Large intestine (tissue), 3 donors: ENCODE results near the gene MAPK7. TPM values are rescaled to one million over a fixed set of nuclear protein-coding genes. Genes with fewer than 3 reads are reported as not detected.

Experiments used
- DNase-seq, 2 donors: peaks; one replicate each; pipeline versions ENCODE4 v3.0.0 to v3.0.0-alpha.2; 2013
- H3K27ac ChIP-seq: one replicate; pipeline ENCODE4 v1.5.1; 2013; ENCODE audit warnings: low read length
- H3K27me3 ChIP-seq: 2 replicates; pipeline ENCODE4 v1.6.1; 2013; ENCODE audit warnings: low read length; ENCODE audit not compliant: control insufficient read depth, insufficient read depth
- H3K36me3 ChIP-seq: 2 replicates; pipeline ENCODE4 v1.6.1; 2013; ENCODE audit warnings: low read length; ENCODE audit not compliant: control insufficient read depth, insufficient read depth
- H3K4me1 ChIP-seq: one replicate; pipeline ENCODE4 v1.6.1; 2013; ENCODE audit warnings: low read length; ENCODE audit not compliant: control insufficient read depth, insufficient read depth
- H3K4me3 ChIP-seq: one replicate; pipeline ENCODE4 v1.5.1; 2013; ENCODE audit warnings: low read length
- H3K9me3 ChIP-seq: one replicate; pipeline ENCODE4 v1.6.1; 2013; ENCODE audit warnings: mild to moderate bottlenecking, low read depth, low read length, moderate library complexity; ENCODE audit not compliant: control insufficient read depth
- WGBS: methylation state at CpG from one replicate; pipeline ENCODE4 v1.1.5; 2013; ENCODE audit warnings: low lambda C conversion rate; ENCODE audit not compliant: insufficient coverage; 5-methylcytosine and 5-hydroxymethylcytosine counted together
- polyA plus RNA-seq: library from polyadenylated mRNA; unstranded; fragments of 120-200 nt; gene quantifications from one replicate; pipeline ENCODE4 v1.2.1, GENCODE V29; 2013

MAPK7 gene
- polyA plus RNA-seq, 1 donor = 20.4 TPM

- H3K27me3 ChIP-seq = no peaks in the 10 kb centered on the region
- H3K4me1 ChIP-seq = peaks cover 66% of the 10 kb centered on the region
- H3K27ac ChIP-seq = peak overlapping the region; percentile 39
Observed at GRCh38 chr17:19342611-19343255, 35.6 kb upstream of the MAPK7 start.

GRCh38 chr17:19343256-19343630 lies 35.1 kb upstream of the MAPK7 start:
- Histone ChIP-seq H3K4me1 (peaks cover 66% of the 10 kb centered on the region), H3K36me3 (no peaks in the 10 kb centered on the region), H3K4me3 (no peak overlapping the region), H3K9me3 (peaks cover 7% of the 10 kb centered on the region), H3K27ac (no peak overlapping the region), H3K27me3 (no peaks in the 10 kb centered on the region)
- DNase-seq = no peak
- no CpG with 5 or more reads among the region's 7 CpGs for WGBS

More at GRCh38 chr17:19342611-19343255, 35.6 kb upstream of the MAPK7 start:
- Histone ChIP-seq H3K36me3 (no peaks in the 10 kb centered on the region), H3K4me3 (no peak overlapping the region), H3K9me3 (peaks cover 7% of the 10 kb centered on the region)
- DNase-seq = no peak
- no CpG with 5 or more reads among the region's 7 CpGs for WGBS

GRCh38 chr17:19343671-19344151 lies 34.6 kb upstream of the MAPK7 start:
- no peak for DNase-seq
- Histone ChIP-seq H3K27ac (no peak overlapping the region), H3K36me3 (no peaks in the 10 kb centered on the region), H3K4me3 (no peak overlapping the region), H3K9me3 (peaks cover 7% of the 10 kb centered on the region), H3K27me3 (no peaks in the 10 kb centered on the region), H3K4me1 (peaks cover 64% of the 10 kb centered on the region)
- WGBS = no CpG with 5 or more reads among the region's 13 CpGs

- DNase-seq = peak in 1 of 2 donors; percentile 1
- no peaks in the 10 kb centered on the region for H3K36me3 ChIP-seq
- H3K27me3 ChIP-seq = no peaks in the 10 kb centered on the region
- peaks cover 62% of the 10 kb centered on the region for H3K4me1 ChIP-seq
- no peak overlapping the region for H3K4me3 ChIP-seq
- no peak overlapping the region for H3K27ac ChIP-seq
- no CpG with 5 or more reads among the region's 40 CpGs for WGBS
- H3K9me3 ChIP-seq = peaks cover 7% of the 10 kb centered on the region
Observed at GRCh38 chr17:19344311-19345066, 33.8 kb upstream of the MAPK7 start.

GRCh38 chr17:19345067-19345460 lies 33.2 kb upstream of the MAPK7 start:
- no CpG with 5 or more reads among the region's 7 CpGs for WGBS
- Histone ChIP-seq H3K36me3 (no peaks in the 10 kb centered on the region), H3K4me1 (peaks cover 62% of the 10 kb centered on the region)

GRCh38 chr17:19345486-19346350 lies 32.6 kb upstream of the MAPK7 start:
- H3K9me3 ChIP-seq = peaks cover 7% of the 10 kb centered on the region
- peak overlapping the region; percentile 60 for H3K27ac ChIP-seq
- no CpG with 5 or more reads among the region's 13 CpGs for WGBS
- H3K4me3 ChIP-seq = no peak overlapping the region
- H3K27me3 ChIP-seq = no peaks in the 10 kb centered on the region
- H3K4me1 ChIP-seq = peaks cover 62% of the 10 kb centered on the region
- H3K36me3 ChIP-seq = no peaks in the 10 kb centered on the region
- DNase-seq = peak in 1 of 2 donors; percentile 61

More at GRCh38 chr17:19345067-19345460, 33.2 kb upstream of the MAPK7 start:
- Histone ChIP-seq H3K9me3 (peaks cover 7% of the 10 kb centered on the region), H3K27me3 (no peaks in the 10 kb centered on the region), H3K27ac (no peak overlapping the region), H3K4me3 (no peak overlapping the region)
- DNase-seq = no peak

GRCh38 chr17:19346351-19347255 lies 31.7 kb upstream of the MAPK7 start:
- Histone ChIP-seq H3K27ac (peak overlapping the region; percentile 60), H3K9me3 (peaks cover 7% of the 10 kb centered on the region), H3K4me1 (peaks cover 61% of the 10 kb centered on the region), H3K36me3 (no peaks in the 10 kb centered on the region), H3K27me3 (no peaks in the 10 kb centered on the region), H3K4me3 (no peak overlapping the region)
- WGBS = 83% methylated on average over 4 of the region's 19 CpGs
- peak in 1 of 2 donors; percentile 74 for DNase-seq

- no peaks in the 10 kb centered on the region for H3K36me3 ChIP-seq
- H3K27ac ChIP-seq = peak overlapping the region; percentile 60
- peaks cover 7% of the 10 kb centered on the region for H3K9me3 ChIP-seq
- WGBS = no CpG with 5 or more reads among the region's 13 CpGs
- H3K4me1 ChIP-seq = peaks cover 53% of the 10 kb centered on the region
- H3K4me3 ChIP-seq = no peak overlapping the region
- no peaks in the 10 kb centered on the region for H3K27me3 ChIP-seq
- no peak for DNase-seq
Observed at GRCh38 chr17:19347323-19348080, 30.8 kb upstream of the MAPK7 start.

- peak in 1 of 2 donors; percentile 82 for DNase-seq
- no peak overlapping the region for H3K4me3 ChIP-seq
- H3K27me3 ChIP-seq = no peaks in the 10 kb centered on the region
- WGBS = no CpG with 5 or more reads among the region's 9 CpGs
- H3K36me3 ChIP-seq = no peaks in the 10 kb centered on the region
- H3K27ac ChIP-seq = peak overlapping the region; percentile 60
- peaks cover 48% of the 10 kb centered on the region for H3K4me1 ChIP-seq
- H3K9me3 ChIP-seq = peaks cover 7% of the 10 kb centered on the region
Observed at GRCh38 chr17:19348081-19348650, 30.1 kb upstream of the MAPK7 start.
